HEK293 (cell line): ENCODE data around the gene ELL3.
"Not testable (repeated sequence)": the region's sequence is repeated elsewhere in the genome, so short reads cannot be mapped to it uniquely, and the experiment has no call there.

Experiments used
- CTCF ChIA-PET: fragments of 350-600 bp; formaldehyde crosslinking; extraction: SDS; loops from one replicate; lab custom pipeline; 2021; ENCODE audit warnings: antibody characterized with exemption; lab: Yijun Ruan, JAX
- POLR2A ChIA-PET: fragments of 300-600 bp; formaldehyde crosslinking; extraction: SDS; loops from one replicate; lab custom pipeline; 2020; ENCODE audit warnings: antibody characterized with exemption, inconsistent platforms; lab: Yijun Ruan, JAX
- H3K27ac ChIP-seq: fragments of 200-500 bp; sonication (Bioruptor generic); 2 replicates; pipeline ENCODE4 v1.5.1; 2014; ENCODE audit warnings: low read depth, low read length, control low read depth, inconsistent platforms; ENCODE audit errors: extremely low read depth
- H3K36me3 ChIP-seq, 2 experiments: fragments of 200-500 bp in 1 of 2; sonication (Bioruptor generic) in 1 of 2; 1 replicate in 1 of 2; 2 replicates in 1 of 2; pipeline ENCODE4 v1.5.1; 2014 to 2017; ENCODE audit warnings: inconsistent platforms in 2 of 2, low read length in 2 of 2; ENCODE audit not compliant: control insufficient read depth in 2 of 2, insufficient read depth in 1 of 2
- H3K4me1 ChIP-seq: fragments of 200-500 bp; sonication (Bioruptor generic); 2 replicates; pipeline ENCODE4 v1.5.1; 2014; ENCODE audit warnings: mild to moderate bottlenecking, low read length, inconsistent platforms; ENCODE audit not compliant: control insufficient read depth, insufficient read depth
- H3K4me3 ChIP-seq: 2 replicates; pipeline ENCODE4 v1.5.1; 2011; ENCODE audit warnings: low read depth, mild to moderate bottlenecking, control low read depth, low read length, moderate library complexity
- H3K9me3 ChIP-seq: fragments of 200-500 bp; sonication (Bioruptor generic); 2 replicates; pipeline ENCODE4 v1.5.1; 2014; ENCODE audit warnings: low read depth, low read length, inconsistent platforms; ENCODE audit not compliant: control insufficient read depth, insufficient read depth
- EGR2 ChIP-seq: fragments of 450-650 bp; formaldehyde crosslinking; IDR thresholded peaks from 2 replicates; pipeline ENCODE4 v1.5.1; 2016; ENCODE audit warnings: low read depth, missing biosample characterization, missing genetic modification characterization
- KLF8 ChIP-seq: fragments of 450-650 bp; formaldehyde crosslinking; IDR thresholded peaks from 2 replicates; pipeline ENCODE4 v1.5.1; 2016; ENCODE audit warnings: missing biosample characterization, missing genetic modification characterization
- PRDM1 ChIP-seq: fragments of 450-650 bp; formaldehyde crosslinking; IDR thresholded peaks from 2 replicates; pipeline ENCODE4; 2016; ENCODE audit warnings: missing biosample characterization, missing genetic modification characterization
- SCRT2 ChIP-seq: fragments of 450-650 bp; formaldehyde crosslinking; IDR thresholded peaks from 2 replicates; pipeline ENCODE4 v1.5.1; 2016; ENCODE audit warnings: missing biosample characterization, missing genetic modification characterization
- SP2 ChIP-seq: fragments of 450-650 bp; formaldehyde crosslinking; IDR thresholded peaks from 2 replicates; pipeline ENCODE4 v1.5.1; 2016; ENCODE audit warnings: missing biosample characterization, missing genetic modification characterization
- SP7 ChIP-seq: fragments of 450-650 bp; formaldehyde crosslinking; IDR thresholded peaks from 2 replicates; pipeline ENCODE4 v1.5.1; 2016; ENCODE audit warnings: missing biosample characterization, missing genetic modification characterization
- ZBTB17 ChIP-seq: fragments of 450-650 bp; formaldehyde crosslinking; IDR thresholded peaks from 2 replicates; pipeline ENCODE4 v1.5.1; 2016; ENCODE audit warnings: missing biosample characterization, missing genetic modification characterization
- ZBTB20 ChIP-seq: fragments of 450-650 bp; formaldehyde crosslinking; IDR thresholded peaks from 2 replicates; pipeline ENCODE4 v1.5.1; 2016; ENCODE audit warnings: missing biosample characterization, missing genetic modification characterization
- ZFP69B ChIP-seq: fragments of 450-650 bp; formaldehyde crosslinking; IDR thresholded peaks from 2 replicates; pipeline ENCODE4 v1.5.1; 2016; ENCODE audit warnings: missing biosample characterization, missing genetic modification characterization
- ZNF10 ChIP-seq: fragments of 450-650 bp; formaldehyde crosslinking; IDR thresholded peaks from 2 replicates; pipeline ENCODE4 v1.5.1; 2017; ENCODE audit warnings: missing biosample characterization, missing genetic modification characterization
- ZNF121 ChIP-seq: fragments of 450-650 bp; formaldehyde crosslinking; IDR thresholded peaks from 2 replicates; pipeline ENCODE4 v1.5.1; 2016; ENCODE audit warnings: missing biosample characterization, missing genetic modification characterization
- ZNF138 ChIP-seq: fragments of 450-650 bp; formaldehyde crosslinking; IDR thresholded peaks from 2 replicates; pipeline ENCODE4 v1.5.1; 2016; ENCODE audit warnings: missing biosample characterization, missing genetic modification characterization, borderline replicate concordance
- ZNF335 ChIP-seq: fragments of 450-650 bp; formaldehyde crosslinking; conservative IDR thresholded peaks from 2 replicates; pipeline ENCODE4 v1.5.1; 2016; ENCODE audit warnings: missing biosample characterization, missing genetic modification characterization
- ZNF394 ChIP-seq: fragments of 450-650 bp; formaldehyde crosslinking; IDR thresholded peaks from 2 replicates; pipeline ENCODE4 v1.5.1; 2016; ENCODE audit warnings: missing biosample characterization, missing genetic modification characterization, mild to moderate bottlenecking, moderate library complexity, borderline replicate concordance
- ZNF549 ChIP-seq: fragments of 450-650 bp; IDR thresholded peaks from 2 replicates; pipeline ENCODE4 v1.5.1; 2018; ENCODE audit warnings: missing biosample characterization, missing genetic modification characterization, mild to moderate bottlenecking, inconsistent platforms, moderate library complexity
- ZNF777 ChIP-seq: fragments of 450-650 bp; formaldehyde crosslinking; IDR thresholded peaks from 2 replicates; pipeline ENCODE4 v1.5.1; 2017; ENCODE audit warnings: missing biosample characterization, missing genetic modification characterization, borderline replicate concordance
- ZXDB ChIP-seq: fragments of 450-650 bp; formaldehyde crosslinking; IDR thresholded peaks from 2 replicates; pipeline ENCODE4 v1.5.1; 2016; ENCODE audit warnings: missing biosample characterization, missing genetic modification characterization
- TF ChIP-seq, protein P1 (sequence below): fragments of 450-650 bp; formaldehyde crosslinking; IDR thresholded peaks from 2 replicates; pipeline ENCODE4 v1.5.1; 2016; ENCODE audit warnings: missing biosample characterization, missing genetic modification characterization
- TF ChIP-seq, protein P2 (sequence below): fragments of 450-650 bp; formaldehyde crosslinking; IDR thresholded peaks from 2 replicates; pipeline ENCODE4 v1.5.1; 2016; ENCODE audit warnings: missing biosample characterization, missing genetic modification characterization
- TF ChIP-seq, protein P3 (sequence below): fragments of 450-650 bp; formaldehyde crosslinking; IDR thresholded peaks from 2 replicates; pipeline ENCODE4 v1.5.1; 2017; ENCODE audit warnings: missing biosample characterization, missing genetic modification characterization
- TF ChIP-seq, protein P4 (sequence below): fragments of 450-650 bp; formaldehyde crosslinking; optimal IDR thresholded peaks from 2 replicates; pipeline ENCODE3; 2016; ENCODE audit warnings: missing biosample characterization, mild to moderate bottlenecking, missing genetic modification characterization
- TF ChIP-seq, protein P5 (sequence below): fragments of 450-650 bp; formaldehyde crosslinking; IDR thresholded peaks from 2 replicates; pipeline ENCODE4 v1.5.1; 2016; ENCODE audit warnings: missing biosample characterization, missing genetic modification characterization

The ELL3 gene

DNA sequence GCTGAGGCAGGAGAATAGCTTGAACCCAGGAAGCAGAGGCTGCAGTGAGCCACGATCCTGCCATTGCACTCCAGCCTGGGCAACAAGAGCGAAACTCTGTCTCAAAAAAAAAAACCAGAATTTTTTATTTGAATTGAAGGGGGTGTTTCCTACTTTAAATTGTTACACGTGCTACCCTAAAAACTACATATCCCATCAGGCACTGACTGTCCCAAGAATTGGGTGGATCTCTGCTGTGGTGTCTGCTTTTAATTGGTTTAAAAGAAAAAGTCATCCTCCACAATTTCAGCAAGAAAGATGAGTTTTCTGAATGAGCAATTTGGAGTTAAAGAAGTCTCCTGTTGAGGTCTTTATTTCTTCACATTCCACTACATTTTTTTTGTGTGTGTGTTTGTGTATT is 28.4 kb downstream of the ELL3 start (continued):
- TF ChIP-seq, protein P1, sequence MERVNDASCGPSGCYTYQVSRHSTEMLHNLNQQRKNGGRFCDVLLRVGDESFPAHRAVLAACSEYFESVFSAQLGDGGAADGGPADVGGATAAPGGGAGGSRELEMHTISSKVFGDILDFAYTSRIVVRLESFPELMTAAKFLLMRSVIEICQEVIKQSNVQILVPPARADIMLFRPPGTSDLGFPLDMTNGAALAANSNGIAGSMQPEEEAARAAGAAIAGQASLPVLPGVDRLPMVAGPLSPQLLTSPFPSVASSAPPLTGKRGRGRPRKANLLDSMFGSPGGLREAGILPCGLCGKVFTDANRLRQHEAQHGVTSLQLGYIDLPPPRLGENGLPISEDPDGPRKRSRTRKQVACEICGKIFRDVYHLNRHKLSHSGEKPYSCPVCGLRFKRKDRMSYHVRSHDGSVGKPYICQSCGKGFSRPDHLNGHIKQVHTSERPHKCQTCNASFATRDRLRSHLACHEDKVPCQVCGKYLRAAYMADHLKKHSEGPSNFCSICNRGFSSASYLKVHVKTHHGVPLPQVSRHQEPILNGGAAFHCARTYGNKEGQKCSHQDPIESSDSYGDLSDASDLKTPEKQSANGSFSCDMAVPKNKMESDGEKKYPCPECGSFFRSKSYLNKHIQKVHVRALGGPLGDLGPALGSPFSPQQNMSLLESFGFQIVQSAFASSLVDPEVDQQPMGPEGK, result no peak
- TF ChIP-seq ZNF138 (tag by site-specific recombination) (no peak), ZNF549 (tag by site-specific recombination) (no peak)

DNA sequence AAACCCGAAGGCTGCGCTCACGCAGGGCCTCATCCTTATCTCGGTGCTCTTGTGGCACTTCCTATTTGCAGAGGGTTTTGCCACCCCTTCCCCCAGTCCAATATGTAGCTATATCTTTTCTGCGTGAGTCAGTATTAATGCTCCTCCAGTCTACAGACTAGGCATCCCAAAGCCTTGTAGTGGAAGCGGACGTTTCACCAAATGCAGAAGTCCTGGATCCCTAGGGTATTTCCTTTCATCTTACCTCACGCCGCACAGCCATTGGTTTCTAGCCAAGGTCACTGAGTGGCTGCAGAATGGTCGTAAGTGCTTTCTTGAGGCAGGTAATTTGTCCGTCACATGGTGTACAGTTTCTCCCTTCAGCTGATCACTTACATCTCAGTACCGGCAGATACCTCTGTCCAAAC is 29.9 kb downstream of the ELL3 start:
- Histone ChIP-seq H3K27ac (peak overlapping the region; percentile 79), H3K4me3 (peak overlapping the region; percentile 65), H3K36me3 (peaks cover 0 to 11% of the 10 kb centered on the region in 2 experiments; a peak in 2 of 3 replicates)
- TF ChIP-seq, protein P2, sequence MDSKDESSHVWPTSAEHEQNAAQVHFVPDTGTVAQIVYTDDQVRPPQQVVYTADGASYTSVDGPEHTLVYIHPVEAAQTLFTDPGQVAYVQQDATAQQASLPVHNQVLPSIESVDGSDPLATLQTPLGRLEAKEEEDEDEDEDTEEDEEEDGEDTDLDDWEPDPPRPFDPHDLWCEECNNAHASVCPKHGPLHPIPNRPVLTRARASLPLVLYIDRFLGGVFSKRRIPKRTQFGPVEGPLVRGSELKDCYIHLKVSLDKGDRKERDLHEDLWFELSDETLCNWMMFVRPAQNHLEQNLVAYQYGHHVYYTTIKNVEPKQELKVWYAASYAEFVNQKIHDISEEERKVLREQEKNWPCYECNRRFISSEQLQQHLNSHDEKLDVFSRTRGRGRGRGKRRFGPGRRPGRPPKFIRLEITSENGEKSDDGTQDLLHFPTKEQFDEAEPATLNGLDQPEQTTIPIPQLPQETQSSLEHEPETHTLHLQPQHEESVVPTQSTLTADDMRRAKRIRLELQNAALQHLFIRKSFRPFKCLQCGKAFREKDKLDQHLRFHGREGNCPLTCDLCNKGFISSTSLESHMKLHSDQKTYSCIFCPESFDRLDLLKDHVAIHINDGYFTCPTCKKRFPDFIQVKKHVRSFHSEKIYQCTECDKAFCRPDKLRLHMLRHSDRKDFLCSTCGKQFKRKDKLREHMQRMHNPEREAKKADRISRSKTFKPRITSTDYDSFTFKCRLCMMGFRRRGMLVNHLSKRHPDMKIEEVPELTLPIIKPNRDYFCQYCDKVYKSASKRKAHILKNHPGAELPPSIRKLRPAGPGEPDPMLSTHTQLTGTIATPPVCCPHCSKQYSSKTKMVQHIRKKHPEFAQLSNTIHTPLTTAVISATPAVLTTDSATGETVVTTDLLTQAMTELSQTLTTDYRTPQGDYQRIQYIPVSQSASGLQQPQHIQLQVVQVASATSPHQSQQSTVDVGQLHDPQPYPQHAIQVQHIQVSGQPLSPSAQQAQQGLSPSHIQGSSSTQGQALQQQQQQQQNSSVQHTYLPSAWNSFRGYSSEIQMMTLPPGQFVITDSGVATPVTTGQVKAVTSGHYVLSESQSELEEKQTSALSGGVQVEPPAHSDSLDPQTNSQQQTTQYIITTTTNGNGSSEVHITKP, result peak; percentile 20
- TF ChIP-seq ZBTB20 (tag by site-specific recombination) (peak; percentile 13; the same call in 1 of the 2 replicates), ZBTB17 (tag by site-specific recombination) (peak; percentile 87), ZFP69B (tag by site-specific recombination) (0 out of 2 replicates have a peak, but pooled peaks have one; percentile 5), PRDM1 (peak; percentile 57), ZNF10 (tag by site-specific recombination) (0 out of 2 replicates have a peak, but pooled peaks have one; percentile 43), ZNF394 (tag by site-specific recombination) (0 out of 2 replicates have a peak, but pooled peaks have one; percentile 17)
- CTCF ChIA-PET, H3K4me1 ChIP-seq, H3K9me3 ChIP-seq: not testable (repeated sequence)
- POLR2A ChIA-PET, result interaction anchor here (0.6 to 0.9 kb wide), 2 partner anchors 23 to 236 kb away, joined by 3 to 4 read pairs; no protein-coding TSS in a partner anchor

DNA sequence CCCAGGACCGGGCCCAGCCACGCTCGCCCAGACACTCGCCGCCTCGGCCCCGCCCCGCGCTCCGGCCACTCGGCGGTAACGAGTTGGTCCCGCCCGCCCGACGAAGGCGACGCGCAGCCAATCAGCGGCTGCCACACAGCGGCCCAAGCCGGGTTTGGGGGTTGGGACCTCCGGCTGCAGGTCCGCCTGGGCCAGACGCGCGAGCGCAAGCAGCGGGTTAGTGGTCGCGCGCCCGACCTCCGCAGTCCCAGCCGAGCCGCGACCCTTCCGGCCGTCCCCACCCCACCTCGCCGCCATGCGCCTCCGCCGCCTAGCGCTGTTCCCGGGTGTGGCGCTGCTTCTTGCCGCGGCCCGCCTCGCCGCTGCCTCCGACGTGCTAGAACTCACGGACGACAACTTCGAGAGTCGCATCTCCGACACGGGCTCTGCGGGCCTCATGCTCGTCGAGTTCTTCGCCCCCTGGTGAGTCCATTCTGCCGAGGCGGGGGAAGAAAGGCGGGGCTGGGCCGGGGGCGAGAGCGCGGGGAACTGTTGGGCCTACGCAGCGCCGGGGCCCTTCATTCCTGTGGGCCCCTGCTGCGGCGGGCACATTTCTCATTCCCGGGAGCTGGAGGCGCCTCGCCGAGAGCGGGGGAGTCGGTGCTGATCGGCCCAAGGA is 30.4 kb downstream of the ELL3 start, which contains the start of gene PDIA3:
Gene PDIA3, plus strand, starts transcription at position 194 of the 658 bp plus-strand sequence. Its CDS starts 102 bp downstream, at position 296.
- POLR2A ChIA-PET, result interaction anchor here (0.6 to 0.9 kb wide), 2 partner anchors 22 to 236 kb away, joined by 3 to 4 read pairs; no protein-coding TSS in a partner anchor
- H3K4me1 ChIP-seq, H3K9me3 ChIP-seq, CTCF ChIA-PET, H3K36me3 ChIP-seq: not testable (repeated sequence)
- peak within 1 kb of the TSS; percentile 79 for H3K27ac ChIP-seq
- H3K4me3 ChIP-seq, result peak within 1 kb of the TSS; percentile 65
- TF ChIP-seq ZXDB (tag by site-specific recombination) (0 out of 2 replicates have a peak, but pooled peaks have one; percentile 18), SP2 (peak; percentile 79), ZNF121 (peak; percentile 61; the same call in 1 of the 2 replicates), SCRT2 (tag by site-specific recombination) (peak; percentile 48; the same call in 1 of the 2 replicates), ZNF335 (peak; percentile 39), KLF8 (peak; percentile 41; the same call in 1 of the 2 replicates), EGR2 (peak; percentile 86; the same call in 1 of the 2 replicates), ZNF777 (tag by site-specific recombination) (peak; percentile 62; the same call in 1 of the 2 replicates), SP7 (tag by site-specific recombination) (peak; percentile 34; the same call in 1 of the 2 replicates)
- TF ChIP-seq, protein P3, sequence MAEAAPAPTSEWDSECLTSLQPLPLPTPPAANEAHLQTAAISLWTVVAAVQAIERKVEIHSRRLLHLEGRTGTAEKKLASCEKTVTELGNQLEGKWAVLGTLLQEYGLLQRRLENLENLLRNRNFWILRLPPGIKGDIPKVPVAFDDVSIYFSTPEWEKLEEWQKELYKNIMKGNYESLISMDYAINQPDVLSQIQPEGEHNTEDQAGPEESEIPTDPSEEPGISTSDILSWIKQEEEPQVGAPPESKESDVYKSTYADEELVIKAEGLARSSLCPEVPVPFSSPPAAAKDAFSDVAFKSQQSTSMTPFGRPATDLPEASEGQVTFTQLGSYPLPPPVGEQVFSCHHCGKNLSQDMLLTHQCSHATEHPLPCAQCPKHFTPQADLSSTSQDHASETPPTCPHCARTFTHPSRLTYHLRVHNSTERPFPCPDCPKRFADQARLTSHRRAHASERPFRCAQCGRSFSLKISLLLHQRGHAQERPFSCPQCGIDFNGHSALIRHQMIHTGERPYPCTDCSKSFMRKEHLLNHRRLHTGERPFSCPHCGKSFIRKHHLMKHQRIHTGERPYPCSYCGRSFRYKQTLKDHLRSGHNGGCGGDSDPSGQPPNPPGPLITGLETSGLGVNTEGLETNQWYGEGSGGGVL (tag by site-specific recombination), result 0 out of 2 replicates have a peak, but pooled peaks have one; percentile 21
- TF ChIP-seq, protein P4, sequence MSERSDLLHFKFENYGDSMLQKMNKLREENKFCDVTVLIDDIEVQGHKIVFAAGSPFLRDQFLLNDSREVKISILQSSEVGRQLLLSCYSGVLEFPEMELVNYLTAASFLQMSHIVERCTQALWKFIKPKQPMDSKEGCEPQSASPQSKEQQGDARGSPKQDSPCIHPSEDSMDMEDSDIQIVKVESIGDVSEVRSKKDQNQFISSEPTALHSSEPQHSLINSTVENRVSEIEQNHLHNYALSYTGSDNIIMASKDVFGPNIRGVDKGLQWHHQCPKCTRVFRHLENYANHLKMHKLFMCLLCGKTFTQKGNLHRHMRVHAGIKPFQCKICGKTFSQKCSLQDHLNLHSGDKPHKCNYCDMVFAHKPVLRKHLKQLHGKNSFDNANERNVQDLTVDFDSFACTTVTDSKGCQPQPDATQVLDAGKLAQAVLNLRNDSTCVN (tag by site-specific recombination), result peak; percentile 94
- TF ChIP-seq, protein P5, sequence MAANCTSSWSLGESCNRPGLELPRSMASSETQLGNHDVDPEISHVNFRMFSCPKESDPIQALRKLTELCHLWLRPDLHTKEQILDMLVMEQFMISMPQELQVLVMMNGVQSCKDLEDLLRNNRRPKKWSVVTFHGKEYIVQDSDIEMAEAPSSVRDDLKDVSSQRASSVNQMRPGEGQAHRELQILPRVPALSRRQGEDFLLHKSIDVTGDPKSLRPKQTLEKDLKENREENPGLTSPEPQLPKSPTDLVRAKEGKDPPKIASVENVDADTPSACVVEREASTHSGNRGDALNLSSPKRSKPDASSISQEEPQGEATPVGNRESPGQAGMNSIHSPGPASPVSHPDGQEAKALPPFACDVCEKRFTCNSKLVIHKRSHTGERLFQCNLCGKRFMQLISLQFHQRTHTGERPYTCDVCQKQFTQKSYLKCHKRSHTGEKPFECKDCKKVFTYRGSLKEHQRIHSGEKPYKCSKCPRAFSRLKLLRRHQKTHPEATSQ (tag by site-specific recombination), result 0 out of 2 replicates have a peak, but pooled peaks have one; percentile 43
